ENCODE results near the gene KLF2. TPM values are rescaled to one million over a fixed set of nuclear protein-coding genes. Genes with fewer than 3 reads are reported as not detected.

The KLF2 gene
- total and polyA plus RNA-seq, 7 donors: 2.8 to 49.3 (median 21.4) TPM

- intact Hi-C loops (cut with DNase I): no loop called here
- 66 to 80% methylated on average over 16 of the region's 16 CpGs for WGBS, 2 donors
- Histone ChIP-seq H3K27ac (peak overlapping the region in 3 of 4 donors; percentile 57 to 97 (median 97)), H3K36me3 (peaks cover 4 to 21% (median 7%) of the 10 kb centered on the region in 4 donors), H3K27me3 (no peaks in the 10 kb centered on the region), H3K4me1 (peaks cover 0 to 36% (median 29%) of the 10 kb centered on the region in 4 donors), H3K4me3 (no peak overlapping the region), H3K9me3 (no peaks in the 10 kb centered on the region)
- peak in 1 of 4 donors; percentile 50 for TF ChIP-seq POLR2AphosphoS5 (IDR thresholded peaks at IDR 0.05)
- TF ChIP-seq EP300 (IDR thresholded peaks at IDR 0.05): no peak
- TF ChIP-seq, protein P1, sequence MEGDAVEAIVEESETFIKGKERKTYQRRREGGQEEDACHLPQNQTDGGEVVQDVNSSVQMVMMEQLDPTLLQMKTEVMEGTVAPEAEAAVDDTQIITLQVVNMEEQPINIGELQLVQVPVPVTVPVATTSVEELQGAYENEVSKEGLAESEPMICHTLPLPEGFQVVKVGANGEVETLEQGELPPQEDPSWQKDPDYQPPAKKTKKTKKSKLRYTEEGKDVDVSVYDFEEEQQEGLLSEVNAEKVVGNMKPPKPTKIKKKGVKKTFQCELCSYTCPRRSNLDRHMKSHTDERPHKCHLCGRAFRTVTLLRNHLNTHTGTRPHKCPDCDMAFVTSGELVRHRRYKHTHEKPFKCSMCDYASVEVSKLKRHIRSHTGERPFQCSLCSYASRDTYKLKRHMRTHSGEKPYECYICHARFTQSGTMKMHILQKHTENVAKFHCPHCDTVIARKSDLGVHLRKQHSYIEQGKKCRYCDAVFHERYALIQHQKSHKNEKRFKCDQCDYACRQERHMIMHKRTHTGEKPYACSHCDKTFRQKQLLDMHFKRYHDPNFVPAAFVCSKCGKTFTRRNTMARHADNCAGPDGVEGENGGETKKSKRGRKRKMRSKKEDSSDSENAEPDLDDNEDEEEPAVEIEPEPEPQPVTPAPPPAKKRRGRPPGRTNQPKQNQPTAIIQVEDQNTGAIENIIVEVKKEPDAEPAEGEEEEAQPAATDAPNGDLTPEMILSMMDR (IDR thresholded peaks at IDR 0.05): no peak
- DNase-seq: peak; percentile 70
Measured at GRCh38 chr19:16330806-16331690, 6.4 kb downstream of the KLF2 start.

DNA sequence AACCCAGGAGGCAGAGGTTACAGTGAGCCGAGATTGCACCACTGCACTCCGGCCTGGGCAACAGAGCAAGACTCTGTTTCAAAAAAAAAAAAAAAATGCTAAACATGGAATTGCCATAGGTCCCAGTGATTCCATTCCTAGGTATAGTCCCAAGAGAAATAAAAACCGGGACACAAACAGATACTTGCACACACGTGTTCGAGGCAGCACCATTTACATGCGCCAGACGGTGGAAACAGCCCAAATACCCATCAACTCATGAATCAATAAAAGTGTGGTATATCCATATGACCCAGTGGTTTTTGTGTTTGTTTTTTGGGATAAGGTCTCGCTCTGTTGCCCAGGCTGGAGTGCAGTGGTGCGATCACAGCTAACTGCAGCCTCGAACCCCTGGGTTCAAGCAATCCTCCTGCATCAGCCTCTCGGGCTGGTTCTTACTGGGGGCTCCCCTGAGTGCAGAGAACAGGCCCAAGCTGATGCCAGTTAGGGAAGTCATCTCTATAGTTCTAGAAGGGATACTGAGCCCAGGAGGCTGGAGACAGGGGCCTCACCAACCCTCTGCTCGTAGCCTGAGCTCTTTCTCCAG is 8.5 kb downstream of the KLF2 start:
- DNase-seq: no peak
- no peaks in the 10 kb centered on the region for H3K9me3 ChIP-seq
- peak overlapping the region in 1 of 4 donors; percentile 12 for H3K27ac ChIP-seq
- H3K36me3 ChIP-seq: peaks cover 0 to under 1% (median 0%) of the 10 kb centered on the region in 4 donors
- intact Hi-C loops (cut with DNase I): no loop called here
- peaks cover 0 to 16% (median 12%) of the 10 kb centered on the region in 4 donors for H3K4me1 ChIP-seq
- peak in 1 of 4 donors; percentile 6 for TF ChIP-seq POLR2AphosphoS5 (IDR thresholded peaks at IDR 0.05)
- no peak for TF ChIP-seq POLR2A (IDR thresholded peaks at IDR 0.05)
- no peak overlapping the region for H3K4me3 ChIP-seq
- WGBS, 2 donors: 90 to 96% methylated on average over 12 of the region's 12 CpGs
- no peaks in the 10 kb centered on the region for H3K27me3 ChIP-seq

- TF ChIP-seq POLR2A (IDR thresholded peaks at IDR 0.05) (no peak), POLR2AphosphoS5 (IDR thresholded peaks at IDR 0.05) (no peak), EP300 (IDR thresholded peaks at IDR 0.05) (no peak)
- TF ChIP-seq, protein P1 (IDR thresholded peaks at IDR 0.05): no peak
- intact Hi-C loops (cut with DNase I): no loop called here
- Histone ChIP-seq H3K36me3 (no peaks in the 10 kb centered on the region), H3K4me1 (peaks cover 0 to 24% (median 12%) of the 10 kb centered on the region in 4 donors), H3K9me3 (no peaks in the 10 kb centered on the region), H3K27me3 (no peaks in the 10 kb centered on the region), H3K27ac (no peak overlapping the region), H3K4me3 (no peak overlapping the region)
- 56 to 65% methylated on average over 1 of the region's 1 CpG for WGBS, 2 donors
- no peak for DNase-seq
Measured at GRCh38 chr19:16334411-16334810, 9.8 kb downstream of the KLF2 start.

GRCh38 chr19:16335226-16335625 is 10.6 kb downstream of the KLF2 start:
- intact Hi-C loops (cut with DNase I): no loop called here
- 96 to 98% methylated on average over 20 of the region's 20 CpGs for WGBS, 2 donors
- TF ChIP-seq, protein P1 (IDR thresholded peaks at IDR 0.05): no peak
- TF ChIP-seq EP300 (IDR thresholded peaks at IDR 0.05) (no peak), POLR2AphosphoS5 (IDR thresholded peaks at IDR 0.05) (no peak), POLR2A (IDR thresholded peaks at IDR 0.05) (no peak)

GRCh38 chr19:16336571-16336970 is 11.9 kb downstream of the KLF2 start:
- H3K36me3 ChIP-seq: no peaks in the 10 kb centered on the region

More at GRCh38 chr19:16335226-16335625, 10.6 kb downstream of the KLF2 start:
- H3K27ac ChIP-seq: no peak overlapping the region
- H3K36me3 ChIP-seq: no peaks in the 10 kb centered on the region
- H3K4me1 ChIP-seq: peaks cover 0 to 25% (median 13%) of the 10 kb centered on the region in 4 donors
- no peak overlapping the region for H3K4me3 ChIP-seq
- H3K27me3 ChIP-seq: no peaks in the 10 kb centered on the region
- no peaks in the 10 kb centered on the region for H3K9me3 ChIP-seq
- no peak for DNase-seq

More at GRCh38 chr19:16336571-16336970, 11.9 kb downstream of the KLF2 start:
- no peak for TF ChIP-seq POLR2AphosphoS5 (IDR thresholded peaks at IDR 0.05)
- TF ChIP-seq, protein P1 (IDR thresholded peaks at IDR 0.05): no peak
- no peak for TF ChIP-seq EP300 (IDR thresholded peaks at IDR 0.05)
- no peak for TF ChIP-seq POLR2A (IDR thresholded peaks at IDR 0.05)
- H3K4me3 ChIP-seq: no peak overlapping the region
- H3K4me1 ChIP-seq: peaks cover 0 to 32% (median 15%) of the 10 kb centered on the region in 4 donors
- no peaks in the 10 kb centered on the region for H3K27me3 ChIP-seq
- no peak overlapping the region for H3K27ac ChIP-seq
- WGBS, 2 donors: 97 to 98% methylated on average over 4 of the region's 4 CpGs
- no peaks in the 10 kb centered on the region for H3K9me3 ChIP-seq
- intact Hi-C loops (cut with DNase I): no loop called here
- DNase-seq: no peak
